ENCODE data around the gene SULF2. TPM values are rescaled to one million over a fixed set of nuclear protein-coding genes. Genes with fewer than 3 reads are reported as not detected.

The SULF2 gene
- total RNA-seq, 1 experiment from 2014 or later, result 13.0 TPM

- Histone ChIP-seq H3K79me2 (ENCODE audit: insufficient read depth, low read length) (no peaks in the 10 kb centered on the region), H3K27me3 (ENCODE audit: insufficient read depth, low read length) (no peaks in the 10 kb centered on the region), H3K9me3 (ENCODE audit: control insufficient read depth in 1 of 2, insufficient read depth in 1 of 2, low read depth in 1 of 2, low read length in 2 of 2) (no peaks in the 10 kb centered on the region), H3K4me1 (ENCODE audit: control insufficient read depth in 1 of 2, insufficient read depth in 2 of 2, low read length in 2 of 2) (no peaks in the 10 kb centered on the region), H3K9ac (ENCODE audit: low read length) (no peak overlapping the region), H3K9me2 (ENCODE audit: insufficient read depth) (no peaks in the 10 kb centered on the region), H3K4me2 (ENCODE audit: low read length) (no peak overlapping the region), H2AFZ (ENCODE audit: low read depth, low read length, poor library complexity, severe bottlenecking) (no peak overlapping the region), H4K20me1 (ENCODE audit: insufficient read depth) (no peaks in the 10 kb centered on the region), H3K4me3 (replicated peaks in 1 of 2; ENCODE audit: low read depth in 1 of 2, low read length in 2 of 2) (no peak overlapping the region), H3K36me3 (ENCODE audit: control insufficient read depth in 1 of 2, insufficient read depth in 2 of 2, low read length in 2 of 2) (peaks cover 16% of the 10 kb centered on the region in 2 experiments), H3K27ac (ENCODE audit: low read depth, low read length) (no peak overlapping the region)
- CTCF ChIA-PET, result no interaction called here
- POLR2A ChIA-PET, result no interaction called here
- intact Hi-C loops (cut with micrococcal nuclease), result no loop called here
- RAD21 ChIA-PET (ENCODE audit: low non-redundant PET in 1 of 2, low total read pairs in 2 of 2, uncharacterized antibody in 2 of 2, unreplicated experiment in 2 of 2), result no interaction called here
- ATAC-seq (no peak), DNase-seq (ENCODE audit: low read depth, low spot score) (no peak)
- no TSS peak for BruUV-seq (replicated peaks)
- TF ChIP-seq POLR2AphosphoS5 (IDR thresholded peaks at IDR 0.05; ENCODE audit: low read depth, low read length) (no peak), FOSL1 (IDR thresholded peaks at IDR 0.05; ENCODE audit: low read depth) (no peak), ZFX (IDR thresholded peaks at IDR 0.05) (no peak), ELF1 (IDR thresholded peaks at IDR 0.05; ENCODE audit: borderline replicate concordance, low read depth) (no peak), JUND (IDR thresholded peaks at IDR 0.05) (no peak), EGR1 (IDR thresholded peaks at IDR 0.05; ENCODE audit: low read depth) (no peak), CBX3 (IDR thresholded peaks at IDR 0.05; ENCODE audit: low read depth) (no peak)
- TF ChIP-seq, protein P1, sequence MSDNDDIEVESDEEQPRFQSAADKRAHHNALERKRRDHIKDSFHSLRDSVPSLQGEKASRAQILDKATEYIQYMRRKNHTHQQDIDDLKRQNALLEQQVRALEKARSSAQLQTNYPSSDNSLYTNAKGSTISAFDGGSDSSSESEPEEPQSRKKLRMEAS (IDR thresholded peaks at IDR 0.05), result no peak
Observed at GRCh38 chr20:47638851-47639250, 146.4 kb downstream of the SULF2 start.

DNA sequence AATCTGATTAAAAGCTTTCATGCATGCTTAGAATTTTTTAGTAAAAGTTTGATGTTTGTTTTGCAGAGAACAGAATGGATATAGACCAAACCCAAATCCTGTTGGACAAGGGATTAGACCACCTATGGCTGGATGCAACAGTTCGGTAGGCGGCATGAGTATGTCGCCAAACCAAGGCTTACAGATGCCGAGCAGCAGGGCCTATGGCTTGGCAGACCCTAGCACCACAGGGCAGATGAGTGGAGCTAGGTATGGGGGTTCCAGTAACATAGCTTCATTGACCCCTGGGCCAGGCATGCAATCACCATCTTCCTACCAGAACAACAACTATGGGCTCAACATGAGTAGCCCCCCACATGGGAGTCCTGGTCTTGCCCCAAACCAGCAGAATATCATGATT lies 150.0 kb downstream of the SULF2 start:
- Histone ChIP-seq H4K20me1 (ENCODE audit: insufficient read depth) (no peaks in the 10 kb centered on the region), H3K27ac (ENCODE audit: low read depth, low read length) (no peak overlapping the region), H3K9ac (ENCODE audit: low read length) (no peak overlapping the region), H3K27me3 (ENCODE audit: insufficient read depth, low read length) (no peaks in the 10 kb centered on the region), H2AFZ (ENCODE audit: low read depth, low read length, poor library complexity, severe bottlenecking) (no peak overlapping the region), H3K9me2 (ENCODE audit: insufficient read depth) (no peaks in the 10 kb centered on the region), H3K36me3 (ENCODE audit: control insufficient read depth in 1 of 2, insufficient read depth in 2 of 2, low read length in 2 of 2) (peaks cover 9 to 16% of the 10 kb centered on the region in 2 experiments; a peak in 3 of 4 replicates), H3K9me3 (ENCODE audit: control insufficient read depth in 1 of 2, insufficient read depth in 1 of 2, low read depth in 1 of 2, low read length in 2 of 2) (no peaks in the 10 kb centered on the region), H3K4me2 (ENCODE audit: low read length) (no peak overlapping the region), H3K4me3 (replicated peaks in 1 of 2; ENCODE audit: low read depth in 1 of 2, low read length in 2 of 2) (no peak overlapping the region), H3K79me2 (ENCODE audit: insufficient read depth, low read length) (no peaks in the 10 kb centered on the region), H3K4me1 (ENCODE audit: control insufficient read depth in 1 of 2, insufficient read depth in 2 of 2, low read length in 2 of 2) (no peaks in the 10 kb centered on the region)
- TF ChIP-seq ATF3 (IDR thresholded peaks at IDR 0.05) (no peak), EZH2phosphoT487 (IDR thresholded peaks at IDR 0.05; ENCODE audit: borderline replicate concordance) (no peak), POLR2A (IDR thresholded peaks at IDR 0.05; ENCODE audit: borderline replicate concordance, extremely low read depth, insufficient read depth, insufficient read length) (no peak), ELF1 (IDR thresholded peaks at IDR 0.05; ENCODE audit: borderline replicate concordance, low read depth) (no peak), TCF7L2 (IDR thresholded peaks at IDR 0.05; ENCODE audit: borderline replicate concordance, extremely low read depth, insufficient read depth, insufficient read length) (no peak), SIN3A (IDR thresholded peaks at IDR 0.05; ENCODE audit: low read depth) (no peak)
- no peak for ATAC-seq
- no peak for DNase-seq (ENCODE audit: low read depth, low spot score)
- CTCF ChIA-PET, result no interaction called here
- no TSS peak for BruUV-seq (replicated peaks)
- intact Hi-C loops (cut with micrococcal nuclease), result no loop called here
- POLR2A ChIA-PET, result no interaction called here
- RAD21 ChIA-PET (ENCODE audit: low non-redundant PET in 1 of 2, low total read pairs in 2 of 2, uncharacterized antibody in 2 of 2, unreplicated experiment in 2 of 2), result no interaction called here
